Vagina (tissue), 2 donors: ENCODE measurements around the gene FHDC1. TPM values are rescaled to one million over a fixed set of nuclear protein-coding genes. Genes with fewer than 3 reads are reported as not detected.

Experiments
- DNase-seq, 2 donors: peaks; one replicate each; pipeline ENCODE4 v3.0.0-alpha.2; 2017; ENCODE audit errors: extremely low spot score in 2 of 2
- H3K27ac ChIP-seq: fragments of 200-600 bp; sonication (generic); one replicate; pipeline ENCODE4 v1.5.1; 2019
- H3K27me3 ChIP-seq: fragments of 200-600 bp; sonication (generic); one replicate; pipeline ENCODE4 v1.5.1; 2019
- H3K36me3 ChIP-seq, 2 donors: fragments of 200-600 bp; sonication (generic); one replicate each; pipeline ENCODE4 v1.5.1; 2017 to 2019
- H3K4me1 ChIP-seq: fragments of 200-600 bp; sonication (generic); one replicate; pipeline ENCODE4 v1.5.1; 2019
- H3K4me3 ChIP-seq, 2 donors: fragments of 200-600 bp; sonication (generic); 1 replicate in 1 of 2; 2 replicates in 1 of 2; pipeline ENCODE4 v1.5.1; 2016 to 2019
- H3K9me3 ChIP-seq: fragments of 200-600 bp; sonication (generic); one replicate; pipeline ENCODE4 v1.5.1; 2019
- POLR2A ChIP-seq, 2 donors: fragments of 450-650 bp; IDR thresholded peaks; one replicate each; pipeline ENCODE4 v1.6.1; 2017; ENCODE audit warnings: antibody characterized with exemption in 2 of 2, mild to moderate bottlenecking in 2 of 2, moderate library complexity in 2 of 2
- POLR2AphosphoS5 ChIP-seq, 2 donors: sonication (generic); formaldehyde crosslinking; IDR thresholded peaks; one replicate each; pipeline ENCODE4 v1.9.0; 2017; ENCODE audit warnings: antibody characterized with exemption in 2 of 2, mild to moderate bottlenecking in 2 of 2, low read depth in 1 of 2; ENCODE audit not compliant: insufficient read depth in 1 of 2
- intact Hi-C: fragments of 100-400 bp; cut with DNase I; formaldehyde crosslinking; loops from one replicate; pipeline ENCODE4 v1.15.1; 2023
- total RNA-seq: library from RNA; depleted of rRNA; stranded (reverse); fragments of >200 nt; gene quantifications from one replicate; pipeline ENCODE4 v1.2.3, GENCODE V29; 2016
- TF ChIP-seq, protein P1 (sequence below), 3 experiments: fragments of 450-650 bp in 2 of 3; fragments of 200-600 bp in 1 of 3; sonication (generic) in 1 of 3; IDR thresholded peaks; one replicate each; pipeline ENCODE4 v1.5.1; 2017 to 2019; ENCODE audit warnings: antibody characterized with exemption in 3 of 3, mild to moderate bottlenecking in 2 of 3, moderate library complexity in 2 of 3

Gene FHDC1
- total RNA-seq, 1 donor from 2014 or later = 6.4 TPM

GRCh38 chr4:152960082-152960481 is 24.0 kb downstream of the FHDC1 start:
- intact Hi-C loops = no loop called here
- Histone ChIP-seq H3K9me3 (no peaks in the 10 kb centered on the region), H3K36me3 (peaks cover 0 to 14% of the 10 kb centered on the region in 2 donors), H3K4me1 (peaks cover 13% of the 10 kb centered on the region), H3K4me3 (no peak overlapping the region), H3K27ac (no peak overlapping the region), H3K27me3 (no peaks in the 10 kb centered on the region)
- TF ChIP-seq POLR2A (IDR thresholded peaks at IDR 0.05) = no peak
- TF ChIP-seq, protein P1, sequence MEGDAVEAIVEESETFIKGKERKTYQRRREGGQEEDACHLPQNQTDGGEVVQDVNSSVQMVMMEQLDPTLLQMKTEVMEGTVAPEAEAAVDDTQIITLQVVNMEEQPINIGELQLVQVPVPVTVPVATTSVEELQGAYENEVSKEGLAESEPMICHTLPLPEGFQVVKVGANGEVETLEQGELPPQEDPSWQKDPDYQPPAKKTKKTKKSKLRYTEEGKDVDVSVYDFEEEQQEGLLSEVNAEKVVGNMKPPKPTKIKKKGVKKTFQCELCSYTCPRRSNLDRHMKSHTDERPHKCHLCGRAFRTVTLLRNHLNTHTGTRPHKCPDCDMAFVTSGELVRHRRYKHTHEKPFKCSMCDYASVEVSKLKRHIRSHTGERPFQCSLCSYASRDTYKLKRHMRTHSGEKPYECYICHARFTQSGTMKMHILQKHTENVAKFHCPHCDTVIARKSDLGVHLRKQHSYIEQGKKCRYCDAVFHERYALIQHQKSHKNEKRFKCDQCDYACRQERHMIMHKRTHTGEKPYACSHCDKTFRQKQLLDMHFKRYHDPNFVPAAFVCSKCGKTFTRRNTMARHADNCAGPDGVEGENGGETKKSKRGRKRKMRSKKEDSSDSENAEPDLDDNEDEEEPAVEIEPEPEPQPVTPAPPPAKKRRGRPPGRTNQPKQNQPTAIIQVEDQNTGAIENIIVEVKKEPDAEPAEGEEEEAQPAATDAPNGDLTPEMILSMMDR (IDR thresholded peaks at IDR 0.05) = no peak
- TF ChIP-seq POLR2AphosphoS5 (IDR thresholded peaks at IDR 0.05; ENCODE audit: insufficient read depth in 1 of 2, low read depth in 1 of 2) = no peak
- no peak for DNase-seq

DNA sequence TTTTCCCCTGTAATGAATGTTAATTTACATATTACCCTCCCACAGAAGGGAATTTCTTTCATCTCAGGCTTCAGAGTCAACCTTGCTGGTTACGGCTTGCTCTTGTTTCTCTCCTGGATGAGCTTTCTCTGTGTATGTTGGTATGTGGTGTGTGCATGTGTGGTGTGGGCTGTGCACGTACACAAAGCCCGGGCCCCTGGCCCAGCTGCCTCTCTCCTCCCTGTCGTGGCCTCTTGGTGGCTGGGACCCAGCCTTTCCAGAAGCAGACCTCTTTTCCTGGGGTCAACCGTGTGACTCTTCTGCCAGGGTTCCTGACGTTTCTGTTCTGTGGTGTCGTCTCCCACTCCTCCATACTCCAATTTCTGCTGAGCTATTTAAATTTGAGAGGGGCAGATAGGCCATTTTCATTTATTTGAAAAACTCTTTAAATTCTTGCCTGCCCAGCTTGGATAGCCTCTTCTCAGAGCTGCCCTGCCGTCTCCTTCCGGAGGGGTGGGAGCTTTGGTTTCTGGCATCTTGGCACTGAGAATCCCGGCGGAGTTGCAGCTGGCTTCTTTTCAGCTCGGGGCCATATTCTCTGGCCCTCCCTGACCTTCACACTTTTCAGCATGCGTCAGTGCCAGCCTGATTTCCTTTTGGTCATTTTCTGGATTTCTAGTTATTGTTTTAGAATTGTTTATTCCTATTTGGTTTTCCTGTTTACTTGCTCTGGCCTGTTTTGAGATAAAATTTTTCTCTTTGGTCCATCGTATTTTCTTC is 25.1 kb downstream of the FHDC1 start:
- peak in 1 of 2 donors; percentile 15 for TF ChIP-seq POLR2AphosphoS5 (IDR thresholded peaks at IDR 0.05; ENCODE audit: insufficient read depth in 1 of 2, low read depth in 1 of 2)
- no peak for TF ChIP-seq POLR2A (IDR thresholded peaks at IDR 0.05)
- H3K36me3 ChIP-seq = peaks cover 0 to 14% of the 10 kb centered on the region in 2 donors
- no peaks in the 10 kb centered on the region for H3K27me3 ChIP-seq
- peak overlapping the region; percentile 24 for H3K27ac ChIP-seq
- intact Hi-C loops = no loop called here
- H3K4me1 ChIP-seq = peaks cover 12% of the 10 kb centered on the region
- DNase-seq = peak in 1 of 2 donors; percentile 52
- H3K4me3 ChIP-seq = no peak overlapping the region
- no peaks in the 10 kb centered on the region for H3K9me3 ChIP-seq

- intact Hi-C loops = no loop called here
- Histone ChIP-seq H3K27me3 (no peaks in the 10 kb centered on the region), H3K4me3 (no peak overlapping the region), H3K9me3 (no peaks in the 10 kb centered on the region), H3K27ac (no peak overlapping the region), H3K36me3 (peaks cover 0 to 14% of the 10 kb centered on the region in 2 donors), H3K4me1 (peaks cover 7% of the 10 kb centered on the region)
- no peak for DNase-seq
- TF ChIP-seq, protein P1 (IDR thresholded peaks at IDR 0.05) = no peak
- no peak for TF ChIP-seq POLR2AphosphoS5 (IDR thresholded peaks at IDR 0.05; ENCODE audit: insufficient read depth in 1 of 2, low read depth in 1 of 2)
- TF ChIP-seq POLR2A (IDR thresholded peaks at IDR 0.05) = no peak
Measured at GRCh38 chr4:152961773-152962115, 25.6 kb downstream of the FHDC1 start.

GRCh38 chr4:152962150-152962549 is 26.0 kb downstream of the FHDC1 start:
- Histone ChIP-seq H3K27ac (no peak overlapping the region), H3K4me1 (peaks cover 2% of the 10 kb centered on the region), H3K4me3 (no peak overlapping the region), H3K9me3 (no peaks in the 10 kb centered on the region), H3K27me3 (no peaks in the 10 kb centered on the region), H3K36me3 (peaks cover 0 to 14% of the 10 kb centered on the region in 2 donors)
- TF ChIP-seq, protein P1 (IDR thresholded peaks at IDR 0.05) = no peak
- TF ChIP-seq POLR2AphosphoS5 (IDR thresholded peaks at IDR 0.05; ENCODE audit: insufficient read depth in 1 of 2, low read depth in 1 of 2) (no peak), POLR2A (IDR thresholded peaks at IDR 0.05) (no peak)
- intact Hi-C loops = no loop called here
- peak in 1 of 2 donors; percentile 20 for DNase-seq

- no peak for TF ChIP-seq POLR2A (IDR thresholded peaks at IDR 0.05)
- TF ChIP-seq, protein P1 (IDR thresholded peaks at IDR 0.05) = no peak
- TF ChIP-seq POLR2AphosphoS5 (IDR thresholded peaks at IDR 0.05; ENCODE audit: insufficient read depth in 1 of 2, low read depth in 1 of 2) = no peak
Measured at GRCh38 chr4:152964335-152964734, 28.2 kb downstream of the FHDC1 start.

More at GRCh38 chr4:152964335-152964734, 28.2 kb downstream of the FHDC1 start:
- Histone ChIP-seq H3K27ac (no peak overlapping the region), H3K4me3 (no peak overlapping the region), H3K27me3 (no peaks in the 10 kb centered on the region), H3K9me3 (no peaks in the 10 kb centered on the region), H3K36me3 (peaks cover 0 to 14% of the 10 kb centered on the region in 2 donors), H3K4me1 (no peaks in the 10 kb centered on the region)
- intact Hi-C loops = no loop called here
- peak in 1 of 2 donors; percentile 34 for DNase-seq
